ENCODE results near the gene PALLD.

GRCh38 chr4:168502861-168503260, 6.0 kb downstream of the PALLD start:
- TF ChIP-seq, protein P1, sequence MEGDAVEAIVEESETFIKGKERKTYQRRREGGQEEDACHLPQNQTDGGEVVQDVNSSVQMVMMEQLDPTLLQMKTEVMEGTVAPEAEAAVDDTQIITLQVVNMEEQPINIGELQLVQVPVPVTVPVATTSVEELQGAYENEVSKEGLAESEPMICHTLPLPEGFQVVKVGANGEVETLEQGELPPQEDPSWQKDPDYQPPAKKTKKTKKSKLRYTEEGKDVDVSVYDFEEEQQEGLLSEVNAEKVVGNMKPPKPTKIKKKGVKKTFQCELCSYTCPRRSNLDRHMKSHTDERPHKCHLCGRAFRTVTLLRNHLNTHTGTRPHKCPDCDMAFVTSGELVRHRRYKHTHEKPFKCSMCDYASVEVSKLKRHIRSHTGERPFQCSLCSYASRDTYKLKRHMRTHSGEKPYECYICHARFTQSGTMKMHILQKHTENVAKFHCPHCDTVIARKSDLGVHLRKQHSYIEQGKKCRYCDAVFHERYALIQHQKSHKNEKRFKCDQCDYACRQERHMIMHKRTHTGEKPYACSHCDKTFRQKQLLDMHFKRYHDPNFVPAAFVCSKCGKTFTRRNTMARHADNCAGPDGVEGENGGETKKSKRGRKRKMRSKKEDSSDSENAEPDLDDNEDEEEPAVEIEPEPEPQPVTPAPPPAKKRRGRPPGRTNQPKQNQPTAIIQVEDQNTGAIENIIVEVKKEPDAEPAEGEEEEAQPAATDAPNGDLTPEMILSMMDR (IDR thresholded peaks at IDR 0.05; ENCODE audit: borderline replicate concordance, extremely low read depth, low read length, poor library complexity, severe bottlenecking), result no peak
- no peak for TF ChIP-seq EZH2 (IDR thresholded peaks at IDR 0.05; ENCODE audit: borderline replicate concordance, low read depth, low read length, severe bottlenecking)
